Measurements from ENCODE around the gene FAM174B.

- TF ChIP-seq CTCF (IDR thresholded peaks at IDR 0.05) (no peak), POLR2AphosphoS5 (IDR thresholded peaks at IDR 0.05; ENCODE audit: insufficient read depth in 1 of 2, low read depth in 1 of 2) (peak in 1 of 2 donors; percentile 24), POLR2A (IDR thresholded peaks at IDR 0.05) (no peak)
Measured at GRCh38 chr15:92603743-92604470, 51.7 kb downstream of the FAM174B start.
